Peyer's patch (tissue), 4 donors: ENCODE results near the gene PRKRIP1. TPM values are rescaled to one million over a fixed set of nuclear protein-coding genes. Genes with fewer than 3 reads are reported as not detected.
A peak's percentile ranks its signal among the peaks of the same experiment; 100 is the strongest.

ENCODE experiments used
- DNase-seq, 3 donors: peaks; one replicate each; pipeline ENCODE4 v3.0.0-alpha.2; 2017 to 2019
- H3K27ac ChIP-seq, 4 donors: fragments of 200-600 bp; sonication (generic); one replicate each; pipeline ENCODE4 v1.5.1; 2016 to 2019
- H3K27me3 ChIP-seq, 2 donors: fragments of 200-600 bp; sonication (generic); one replicate each; pipeline ENCODE4 v1.5.1; 2019
- H3K36me3 ChIP-seq, 3 donors: fragments of 200-600 bp; sonication (generic); one replicate each; pipeline ENCODE4 v1.5.1; 2016 to 2019
- H3K4me1 ChIP-seq, 4 donors: fragments of 200-600 bp; sonication (generic); one replicate each; pipeline ENCODE4 v1.5.1; 2016 to 2019
- H3K4me3 ChIP-seq, 4 donors: fragments of 200-600 bp; sonication (generic); 1 replicate in 3 of 4; 2 replicates in 1 of 4; pipeline ENCODE4 v1.5.1; 2016 to 2019; ENCODE audit warnings: mild to moderate bottlenecking in 1 of 4
- H3K9me3 ChIP-seq, 4 donors: fragments of 200-600 bp; sonication (generic); one replicate each; pipeline ENCODE4 v1.5.1; 2016 to 2019; ENCODE audit warnings: mild to moderate bottlenecking in 1 of 4
- CTCF ChIP-seq, 6 experiments: fragments of 450-650 bp in 4 of 6; fragments of 200-600 bp in 2 of 6; sonication (generic) in 1 of 6; IDR thresholded peaks; one replicate each; pipeline ENCODE4 v1.5.1; 2017 to 2019; ENCODE audit warnings: antibody characterized with exemption in 6 of 6, mild to moderate bottlenecking in 3 of 6, moderate library complexity in 1 of 6
- POLR2A ChIP-seq, 2 donors: fragments of 450-650 bp; IDR thresholded peaks; one replicate each; pipeline ENCODE4 v1.5.1; 2017; ENCODE audit warnings: antibody characterized with exemption in 2 of 2, mild to moderate bottlenecking in 2 of 2, moderate library complexity in 2 of 2
- total RNA-seq, 4 donors: library from RNA; depleted of rRNA; stranded (reverse); fragments of >200 nt; gene quantifications; one replicate each; pipeline ENCODE4 v1.1.0, GENCODE V29; 2016

The PRKRIP1 gene
- total RNA-seq, 4 donors from 2014 or later, result 20.7 to 63.5 (median 38.2) TPM

GRCh38 chr7:102415685-102416225 is 19.6 kb downstream of the PRKRIP1 start:
- peak overlapping the region in 1 of 4 donors; percentile 4 for H3K4me3 ChIP-seq
- H3K4me1 ChIP-seq, result peaks cover 0 to 13% (median 2%) of the 10 kb centered on the region in 4 donors
- H3K36me3 ChIP-seq, result peaks cover 0 to 50% (median 0%) of the 10 kb centered on the region in 3 donors
- peak overlapping the region; percentile 48 to 79 (median 61) for H3K27ac ChIP-seq
- TF ChIP-seq POLR2A (IDR thresholded peaks at IDR 0.05) (no peak), CTCF (IDR thresholded peaks at IDR 0.05) (no peak)
- no peaks in the 10 kb centered on the region for H3K27me3 ChIP-seq
- peak in 2 of 3 donors; percentile 75 to 78 for DNase-seq
- H3K9me3 ChIP-seq, result no peaks in the 10 kb centered on the region

- TF ChIP-seq CTCF (IDR thresholded peaks at IDR 0.05) (no peak), POLR2A (IDR thresholded peaks at IDR 0.05) (no peak)
- peaks cover 0 to 14% (median 2%) of the 10 kb centered on the region in 4 donors for H3K4me1 ChIP-seq
- no peaks in the 10 kb centered on the region for H3K27me3 ChIP-seq
- peak overlapping the region in 3 of 4 donors; percentile 58 to 79 (median 64) for H3K27ac ChIP-seq
- no peaks in the 10 kb centered on the region for H3K9me3 ChIP-seq
- DNase-seq, result no peak
- peaks cover 0 to 47% (median 0%) of the 10 kb centered on the region in 3 donors for H3K36me3 ChIP-seq
- peak overlapping the region in 1 of 4 donors; percentile 4 for H3K4me3 ChIP-seq
Observed at GRCh38 chr7:102416406-102416805, 20.2 kb downstream of the PRKRIP1 start.

- TF ChIP-seq CTCF (IDR thresholded peaks at IDR 0.05) (no peak), POLR2A (IDR thresholded peaks at IDR 0.05) (no peak)
- H3K4me1 ChIP-seq, result peaks cover 0 to 14% (median 2%) of the 10 kb centered on the region in 4 donors
- peaks cover 0 to 44% (median 0%) of the 10 kb centered on the region in 3 donors for H3K36me3 ChIP-seq
- DNase-seq, result no peak
- H3K27me3 ChIP-seq, result no peaks in the 10 kb centered on the region
- H3K27ac ChIP-seq, result peak overlapping the region in 1 of 4 donors; percentile 79
- H3K9me3 ChIP-seq, result no peaks in the 10 kb centered on the region
- no peak overlapping the region for H3K4me3 ChIP-seq
Observed at GRCh38 chr7:102417105-102417504, 20.9 kb downstream of the PRKRIP1 start.

GRCh38 chr7:102418592-102418991 is 22.4 kb downstream of the PRKRIP1 start:
- no peak for DNase-seq
- Histone ChIP-seq H3K9me3 (no peaks in the 10 kb centered on the region), H3K27ac (peak overlapping the region in 1 of 4 donors; percentile 79), H3K4me1 (peaks cover 0 to 15% (median 2%) of the 10 kb centered on the region in 4 donors), H3K36me3 (peaks cover 0 to 39% (median 0%) of the 10 kb centered on the region in 3 donors), H3K27me3 (no peaks in the 10 kb centered on the region), H3K4me3 (no peak overlapping the region)
- TF ChIP-seq POLR2A (IDR thresholded peaks at IDR 0.05), result no peak
- TF ChIP-seq CTCF (IDR thresholded peaks at IDR 0.05), result no peak

- Histone ChIP-seq H3K36me3 (peaks cover 0 to 43% (median 0%) of the 10 kb centered on the region in 3 donors), H3K4me3 (no peak overlapping the region), H3K27ac (peak overlapping the region in 2 of 4 donors; percentile 24 to 71), H3K9me3 (no peaks in the 10 kb centered on the region), H3K27me3 (no peaks in the 10 kb centered on the region), H3K4me1 (peaks cover 0 to 42% (median 11%) of the 10 kb centered on the region in 4 donors)
- TF ChIP-seq POLR2A (IDR thresholded peaks at IDR 0.05), result no peak
- TF ChIP-seq CTCF (IDR thresholded peaks at IDR 0.05), result no peak
- DNase-seq, result no peak
Observed at GRCh38 chr7:102421706-102422240, 25.6 kb downstream of the PRKRIP1 start.
